Measurements from ENCODE around the gene ITGA7.

DNA sequence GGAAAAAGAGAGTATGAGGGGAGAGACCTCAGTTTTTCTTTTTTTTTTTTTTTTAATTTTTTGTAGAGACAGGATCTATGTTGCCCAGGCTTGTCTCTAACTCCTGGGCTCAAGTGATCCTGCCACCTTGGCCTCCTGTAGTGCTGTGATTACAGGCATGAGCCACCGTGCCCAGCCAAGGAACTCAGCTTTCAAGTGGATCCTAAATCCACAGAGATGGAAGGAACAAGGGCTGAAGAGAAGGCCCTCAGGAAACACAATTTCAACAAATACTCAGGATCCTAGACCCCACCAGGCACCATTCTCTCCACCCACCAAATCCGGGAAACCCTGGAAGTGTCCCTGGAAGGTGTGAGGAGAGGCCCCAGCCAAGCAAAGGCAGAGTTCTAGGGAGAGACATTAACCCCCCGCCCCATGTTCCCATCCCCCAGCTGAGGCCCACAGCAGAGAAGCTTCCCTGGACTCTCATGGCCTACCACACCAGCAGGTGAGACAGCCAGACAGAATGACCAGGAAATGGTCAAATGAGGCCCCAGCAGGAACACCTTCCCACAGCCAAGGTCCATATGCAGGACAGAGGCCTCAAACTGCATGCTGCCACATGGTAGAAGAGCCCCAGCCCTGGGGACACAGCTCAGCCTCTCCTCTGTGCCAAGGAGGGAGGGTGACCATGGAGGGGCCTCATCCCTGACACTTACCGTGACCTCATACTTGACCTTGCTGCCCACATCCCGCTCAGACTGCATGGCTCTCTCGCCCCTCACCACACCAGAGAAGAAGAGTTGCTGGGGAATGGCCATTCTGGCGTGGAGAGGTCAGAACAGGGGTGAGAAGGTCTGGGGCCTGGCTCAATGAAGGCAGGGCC lies 14.1 kb downstream of the ITGA7 start:
- TF ChIP-seq CSDC2 (CRISPR knock-in tag; IDR thresholded peaks at IDR 0.05) = no peak
- TF ChIP-seq, protein P1, sequence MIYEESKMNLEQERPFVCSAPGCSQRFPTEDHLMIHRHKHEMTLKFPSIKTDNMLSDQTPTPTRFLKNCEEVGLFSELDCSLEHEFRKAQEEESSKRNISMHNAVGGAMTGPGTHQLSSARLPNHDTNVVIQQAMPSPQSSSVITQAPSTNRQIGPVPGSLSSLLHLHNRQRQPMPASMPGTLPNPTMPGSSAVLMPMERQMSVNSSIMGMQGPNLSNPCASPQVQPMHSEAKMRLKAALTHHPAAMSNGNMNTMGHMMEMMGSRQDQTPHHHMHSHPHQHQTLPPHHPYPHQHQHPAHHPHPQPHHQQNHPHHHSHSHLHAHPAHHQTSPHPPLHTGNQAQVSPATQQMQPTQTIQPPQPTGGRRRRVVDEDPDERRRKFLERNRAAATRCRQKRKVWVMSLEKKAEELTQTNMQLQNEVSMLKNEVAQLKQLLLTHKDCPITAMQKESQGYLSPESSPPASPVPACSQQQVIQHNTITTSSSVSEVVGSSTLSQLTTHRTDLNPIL (CRISPR knock-in tag; IDR thresholded peaks at IDR 0.05; ENCODE audit: low read depth) = no peak

Measured in SK-N-SH treated with all-trans-retinoic acid at 6 μM for 48 hours (cell line).